Inflammatory macrophage treated with lipopolysaccharide for 1 hour (primary cell): Measurements from ENCODE around the gene PDP2.
"Not testable (repeated sequence)": the region's sequence is repeated elsewhere in the genome, so short reads cannot be mapped to it uniquely, and the experiment has no call there.

Experiments used
- DNase-seq, 2 donors: peaks; one replicate each; pipeline ENCODE4 v3.0.0-alpha.2; 2020 to 2022

The PDP2 gene

GRCh38 chr16:66853261-66854139 lies 26.8 kb upstream of the PDP2 start:
- no peak for DNase-seq

GRCh38 chr16:66856184-66856730 lies 24.1 kb upstream of the PDP2 start:
- DNase-seq: no peak

- no peak for DNase-seq
Observed at GRCh38 chr16:66856801-66857200, 23.5 kb upstream of the PDP2 start.

- DNase-seq: no peak
Observed at GRCh38 chr16:66857437-66857836, 22.9 kb upstream of the PDP2 start.

GRCh38 chr16:66858740-66859396 lies 21.4 kb upstream of the PDP2 start:
- DNase-seq: no peak

GRCh38 chr16:66859397-66860068 lies 20.8 kb upstream of the PDP2 start:
- no peak for DNase-seq

- no peak for DNase-seq
Observed at GRCh38 chr16:66862023-66862520, 18.2 kb upstream of the PDP2 start.

GRCh38 chr16:66863707-66864106 lies 16.6 kb upstream of the PDP2 start:
- no peak for DNase-seq

GRCh38 chr16:66869424-66869823 lies 10.9 kb upstream of the PDP2 start:
- no peak for DNase-seq

- not testable (repeated sequence) for DNase-seq
Observed at GRCh38 chr16:66871363-66871762, 9.0 kb upstream of the PDP2 start.

GRCh38 chr16:66871840-66872239 lies 8.5 kb upstream of the PDP2 start:
- no peak for DNase-seq

- no peak for DNase-seq
Observed at GRCh38 chr16:66872559-66872942, 7.8 kb upstream of the PDP2 start.

- DNase-seq: peak; percentile 99 to 100
Observed at GRCh38 chr16:66872943-66873684, 7.2 kb upstream of the PDP2 start.

GRCh38 chr16:66873685-66874055 lies 6.6 kb upstream of the PDP2 start:
- DNase-seq: no peak

- DNase-seq: no peak
Observed at GRCh38 chr16:66874079-66874775, 6.1 kb upstream of the PDP2 start.

- peak; percentile 81 to 83 for DNase-seq
Observed at GRCh38 chr16:66878067-66878466, 2.2 kb upstream of the PDP2 start.

- no peak for DNase-seq
Observed at GRCh38 chr16:66881014-66881417, 701 bp downstream of the PDP2 start.

GRCh38 chr16:66881560-66881959 lies 1.2 kb downstream of the PDP2 start:
- DNase-seq: no peak

GRCh38 chr16:66881964-66882508 lies 1.7 kb downstream of the PDP2 start:
- DNase-seq: no peak

- DNase-seq: no peak
Observed at GRCh38 chr16:66882702-66883101, 2.4 kb downstream of the PDP2 start.

GRCh38 chr16:66885491-66885890 lies 5.2 kb downstream of the PDP2 start:
- no peak for DNase-seq

- DNase-seq: no peak
Observed at GRCh38 chr16:66886321-66886720, 6.0 kb downstream of the PDP2 start.
